ENCODE data around the gene LY6G5C.

The LY6G5C gene

GRCh38 chr6:31660381-31661261 lies 20.2 kb downstream of the LY6G5C start, which contains the start of gene C6orf47:
Gene C6orf47 (minus strand): TSS chr6:31660778. CDS start chr6:31659947, 831 bp downstream.
- DNase-seq = peak; percentile 71

DNA sequence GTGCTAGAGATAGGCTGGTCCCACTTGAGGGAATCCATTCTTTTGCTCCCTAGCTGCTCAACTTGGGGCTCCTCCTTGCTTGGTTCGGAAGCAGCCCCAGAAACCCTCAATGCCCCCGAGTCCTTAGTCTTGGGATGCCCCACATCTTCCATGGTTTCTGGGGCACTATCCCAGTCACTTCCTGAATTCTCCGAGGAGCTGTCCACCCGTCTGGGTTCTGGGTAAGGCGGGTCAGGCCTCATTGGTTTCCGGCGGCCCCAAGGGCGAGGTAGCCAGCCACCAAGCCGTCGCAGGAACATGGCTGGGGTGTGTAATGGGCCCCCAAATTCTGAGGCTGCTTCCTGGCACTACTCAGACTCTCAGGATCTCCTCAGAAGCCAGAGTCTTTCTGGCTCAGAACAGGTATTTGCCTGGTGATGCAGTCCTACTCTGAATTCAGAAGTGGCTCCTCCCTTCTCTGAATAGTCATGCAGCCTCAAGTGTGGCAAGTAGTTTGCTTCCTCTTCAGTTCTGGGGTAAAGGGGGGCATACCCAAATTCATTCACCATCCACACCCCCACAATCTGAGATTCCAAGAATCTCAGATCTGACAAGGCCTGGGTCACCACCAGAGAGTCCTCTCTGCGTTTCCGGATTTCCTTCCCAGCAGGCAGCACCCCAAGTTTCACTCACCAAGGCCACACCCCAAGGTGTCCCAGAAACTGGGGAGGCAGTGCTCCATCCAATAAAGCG lies 21.1 kb downstream of the LY6G5C start:
- DNase-seq = no peak

DNA sequence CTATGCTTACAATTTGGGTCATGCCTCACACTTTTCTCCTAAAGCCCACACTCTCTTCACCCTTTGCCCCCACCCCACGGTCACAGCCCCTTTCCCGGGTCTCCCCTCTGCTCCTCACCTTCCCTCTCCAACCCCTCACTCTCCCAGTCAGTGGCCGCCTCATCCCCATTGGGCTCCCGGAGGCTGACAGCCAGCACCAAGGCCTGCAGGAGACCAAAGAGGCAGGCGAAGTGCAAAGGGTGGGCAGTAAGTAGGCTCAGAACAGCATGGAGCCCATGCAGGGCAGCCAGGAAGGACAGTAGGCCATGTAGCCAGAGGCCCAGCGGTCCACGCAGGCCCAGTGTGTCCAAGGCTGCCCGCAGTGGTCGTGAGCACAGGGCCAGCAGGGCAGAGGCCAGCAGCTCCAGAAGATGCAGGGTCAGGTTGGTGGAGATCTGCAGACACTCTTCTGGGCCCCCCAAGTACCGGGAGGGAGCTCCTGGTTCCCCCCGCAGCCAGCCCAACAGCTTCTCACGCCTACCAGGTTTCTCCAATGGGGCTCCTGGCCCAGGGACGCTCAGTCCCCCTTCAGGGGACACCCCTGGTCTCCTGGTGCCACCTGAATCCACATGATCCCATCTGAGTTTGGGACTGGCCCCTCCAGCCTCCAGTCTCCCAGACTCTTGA lies 21.8 kb downstream of the LY6G5C start:
- DNase-seq = no peak

DNA sequence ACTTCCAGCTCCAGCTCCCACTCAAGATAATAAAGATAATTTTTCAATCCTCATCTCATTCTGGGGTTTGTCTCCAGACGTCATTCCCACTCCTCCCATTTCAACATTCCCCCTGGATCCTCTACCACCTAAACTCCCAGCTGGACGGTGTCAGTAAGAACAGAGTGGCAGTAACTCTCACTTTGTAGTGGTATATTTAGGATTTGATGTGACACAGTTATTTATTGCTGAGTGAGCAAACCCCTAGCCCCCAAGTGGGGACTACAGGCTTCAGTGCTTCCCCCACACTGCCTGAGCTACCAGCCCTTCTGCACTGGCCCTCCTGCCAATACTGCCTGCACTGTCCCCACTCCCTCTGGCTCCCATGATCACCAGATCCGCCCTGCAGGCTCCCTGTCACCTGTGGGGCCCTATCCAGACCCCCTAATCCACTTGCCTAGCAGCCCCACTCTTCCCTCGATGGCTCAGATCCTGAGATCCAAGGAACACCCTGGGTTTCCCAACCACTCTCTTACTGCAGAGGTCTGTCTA lies 22.6 kb downstream of the LY6G5C start:
- no peak for DNase-seq

DNA sequence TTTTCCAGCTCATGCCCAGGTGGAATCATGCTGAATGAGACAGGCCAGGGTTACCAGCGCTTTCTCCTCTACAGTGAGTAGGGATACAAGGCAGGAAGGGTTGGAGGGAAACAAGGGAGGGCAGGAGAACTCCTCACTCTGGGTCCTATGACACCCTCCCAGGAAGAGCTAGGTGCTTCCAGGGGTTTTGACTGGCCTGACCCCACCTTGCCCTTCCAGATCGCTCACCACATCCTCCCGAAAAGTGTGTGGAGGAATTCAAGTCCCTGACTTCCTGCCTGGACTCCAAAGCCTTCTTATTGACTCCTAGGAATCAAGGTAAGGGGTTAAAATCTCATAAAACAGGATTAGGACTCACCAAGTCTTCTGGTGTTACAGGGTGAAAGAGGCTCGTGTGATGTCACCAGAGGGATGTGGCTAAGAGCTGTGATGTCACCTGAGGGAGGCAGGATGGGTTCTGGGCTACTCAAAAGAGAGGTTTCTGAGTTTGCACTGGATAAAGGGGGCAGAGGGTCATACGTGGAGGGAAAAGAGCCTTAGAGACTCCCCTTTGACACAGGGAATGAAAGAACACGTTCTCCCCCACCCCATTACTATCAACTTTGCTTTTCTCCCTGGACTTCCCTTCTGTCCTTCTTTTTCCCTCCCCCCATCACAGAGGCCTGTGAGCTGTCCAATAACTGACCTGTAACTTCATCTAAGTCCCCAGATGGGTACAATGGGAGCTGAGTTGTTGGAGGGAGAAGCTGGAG lies 23.3 kb downstream of the LY6G5C start:
- DNase-seq = no peak

DNA sequence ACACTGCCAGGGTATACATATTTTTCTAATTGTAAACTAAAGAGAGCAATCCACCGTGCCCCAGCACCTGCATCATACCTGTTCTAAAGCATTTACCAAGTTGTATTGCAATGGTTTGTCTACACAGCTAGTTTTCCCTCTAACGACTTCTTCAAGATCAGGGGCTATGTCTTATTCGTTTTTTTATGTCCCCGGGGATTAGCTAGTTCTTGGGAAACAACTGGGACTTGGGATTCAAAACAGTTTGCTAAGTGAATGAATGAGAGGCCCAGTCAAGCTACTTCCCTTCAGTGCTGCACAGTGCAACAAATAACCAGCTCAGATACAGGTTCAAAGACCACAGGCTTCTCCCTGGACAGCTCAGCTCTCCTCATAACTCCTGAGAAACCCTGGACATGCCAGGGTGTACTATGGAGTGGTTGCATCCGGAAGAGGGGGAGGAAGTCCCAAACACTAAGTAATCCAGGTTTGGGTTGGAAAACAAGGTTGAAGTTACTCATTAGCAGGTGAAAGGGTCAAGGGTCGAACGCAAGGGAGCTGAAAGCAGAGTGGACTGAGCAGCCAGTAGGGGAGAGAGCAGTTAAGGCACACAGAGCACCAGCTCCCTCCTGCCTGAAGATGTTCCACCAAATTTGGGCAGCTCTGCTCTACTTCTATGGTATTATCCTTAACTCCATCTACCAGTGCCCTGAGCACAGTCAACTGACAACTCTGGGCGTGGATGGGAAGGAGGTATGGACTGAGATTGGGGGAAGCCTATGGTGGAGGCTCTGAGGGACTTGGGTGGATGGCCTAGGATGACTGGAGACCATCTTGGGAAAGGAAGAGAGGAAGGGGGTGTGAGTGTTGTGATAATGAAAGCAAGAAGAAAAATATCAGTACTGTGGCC lies 25.3 kb downstream of the LY6G5C start, which contains the start of gene APOM:
Gene APOM (plus strand): TSS at position 546 of the 889 bp plus-strand sequence. CDS start 73 bp downstream, at position 619.
- no peak for DNase-seq

- DNase-seq = no peak
These were observed 26.1 kb downstream of the LY6G5C start for GRCh38 chr6:31654574-31655348.

DNA sequence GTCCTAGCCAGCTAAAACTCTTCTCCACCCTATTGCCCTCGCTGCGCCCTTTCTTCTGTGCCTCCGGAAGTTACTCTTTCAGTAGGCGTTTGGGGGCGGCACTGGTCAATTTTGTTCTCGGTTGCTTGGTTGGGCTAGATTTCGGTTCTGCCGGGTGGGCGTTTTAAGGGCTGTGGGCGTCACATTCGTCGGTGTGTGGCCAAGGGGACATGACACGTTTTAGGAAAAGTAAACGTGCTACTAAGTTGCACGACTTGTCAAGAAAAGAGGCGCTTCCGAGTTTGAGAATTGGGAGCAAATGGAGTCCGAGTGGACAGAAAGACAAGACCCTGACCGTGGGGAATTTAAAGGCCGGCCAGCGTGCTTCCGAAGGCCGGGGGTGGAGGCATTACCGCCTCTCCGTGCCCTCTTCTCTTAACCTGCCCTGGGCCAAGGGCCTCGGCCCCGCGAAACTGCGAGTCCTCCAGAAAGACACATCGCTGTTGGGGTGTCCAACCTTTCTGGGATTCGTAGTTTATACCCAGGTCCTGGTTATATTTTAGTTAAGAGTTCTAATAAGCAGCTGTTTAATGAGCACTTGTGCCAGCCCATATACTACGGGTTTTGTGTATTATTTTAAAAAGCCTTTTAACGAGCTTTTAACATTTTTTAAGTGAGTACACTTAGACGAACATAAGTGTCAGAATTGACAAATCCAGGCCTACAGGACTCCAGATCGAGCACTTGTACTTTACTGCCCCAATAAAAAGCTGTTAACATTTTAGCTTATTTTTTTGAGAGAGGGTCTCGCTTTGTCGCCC lies 27.7 kb downstream of the LY6G5C start:
- peak; percentile 93 for DNase-seq

DNA sequence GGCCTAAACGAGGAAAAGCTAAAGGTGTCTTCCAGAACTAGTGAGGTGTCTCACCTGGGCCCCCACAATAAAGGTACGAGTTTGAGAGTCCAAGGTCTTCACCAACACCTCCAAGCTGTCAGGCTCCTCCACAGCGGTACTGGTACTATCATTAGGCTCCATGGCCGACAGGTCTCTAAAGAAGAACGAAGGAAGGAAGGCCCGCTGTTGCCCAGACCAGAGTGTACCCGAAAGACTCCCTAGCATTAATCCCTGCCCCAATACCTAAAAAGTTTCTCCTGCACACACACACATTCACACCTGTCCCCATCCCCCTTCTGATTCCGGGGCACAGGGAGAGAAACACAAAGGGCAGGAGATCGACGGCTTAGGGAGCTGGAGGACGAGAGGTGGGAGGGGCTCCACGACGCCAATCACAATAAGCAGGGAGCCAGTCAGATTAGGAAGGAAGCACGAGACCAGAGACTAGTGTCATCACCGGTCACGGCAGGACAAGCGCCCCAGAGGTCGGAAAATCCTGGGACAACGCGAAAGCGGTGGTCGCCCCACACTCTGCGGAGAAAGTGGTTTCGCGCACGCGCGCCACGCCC lies 29.2 kb downstream of the LY6G5C start:
- DNase-seq = peak; percentile 64

- DNase-seq = no peak
These were observed 35.5 kb downstream of the LY6G5C start for GRCh38 chr6:31645325-31645724.

GRCh38 chr6:31643818-31644454 lies 36.9 kb downstream of the LY6G5C start:
- DNase-seq = no peak

DNA sequence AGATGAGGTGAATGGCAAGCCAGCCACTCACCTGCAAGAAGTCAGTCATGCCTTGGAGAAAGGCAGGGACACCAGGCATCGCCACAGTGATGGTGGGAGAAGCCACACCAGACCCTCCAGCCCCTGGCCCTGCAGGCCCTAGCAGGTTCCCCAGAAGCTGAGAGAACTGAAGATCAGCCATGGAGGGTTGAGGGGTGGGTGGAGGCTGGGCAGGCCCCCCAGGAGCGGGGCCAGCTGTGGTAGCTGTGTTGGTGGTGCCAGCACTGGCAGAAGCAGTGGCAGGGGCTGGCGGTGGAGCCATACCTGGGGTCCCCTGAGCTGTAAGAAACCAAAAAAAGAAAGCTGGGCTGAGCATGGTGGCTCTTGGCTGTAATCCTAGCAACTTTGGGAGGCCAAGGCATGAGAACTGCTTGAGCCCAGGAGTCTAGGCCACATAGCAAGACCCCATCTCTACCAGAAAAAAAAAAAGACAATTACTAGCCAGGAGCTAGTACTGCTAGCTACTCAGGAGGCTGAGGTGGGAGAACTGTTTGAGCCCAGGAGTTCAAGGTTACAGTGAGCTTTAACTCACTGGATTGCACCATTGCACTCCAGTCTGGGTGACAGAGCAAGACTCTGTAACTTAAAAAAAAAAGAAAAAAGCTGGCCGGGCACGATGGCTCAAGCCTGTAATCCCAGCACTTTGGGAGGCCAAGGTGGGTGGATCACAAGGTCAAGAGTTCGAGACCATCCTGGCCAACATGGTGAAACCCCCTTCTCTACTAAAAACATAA lies 37.9 kb downstream of the LY6G5C start:
- DNase-seq = no peak

DNA sequence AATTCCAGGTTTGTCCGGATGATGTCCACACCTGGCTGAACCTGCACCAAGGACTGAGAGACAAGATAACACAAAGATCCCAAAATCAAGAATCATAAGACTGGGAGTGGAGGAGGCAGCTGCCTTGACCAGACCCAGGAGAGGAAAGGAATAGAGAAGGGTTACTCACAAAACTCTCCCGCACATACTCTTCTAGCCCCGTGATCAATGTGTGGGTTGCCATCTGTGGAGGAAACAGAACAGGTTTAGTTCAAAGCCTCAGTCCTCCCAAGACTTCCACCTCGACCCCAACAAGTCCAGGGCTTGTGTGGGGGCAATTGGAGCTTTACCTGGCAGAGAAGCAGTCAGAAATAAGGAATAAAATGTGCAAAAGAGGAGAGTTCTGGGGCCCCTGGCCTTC lies 39.5 kb downstream of the LY6G5C start:
- DNase-seq = no peak

DNA sequence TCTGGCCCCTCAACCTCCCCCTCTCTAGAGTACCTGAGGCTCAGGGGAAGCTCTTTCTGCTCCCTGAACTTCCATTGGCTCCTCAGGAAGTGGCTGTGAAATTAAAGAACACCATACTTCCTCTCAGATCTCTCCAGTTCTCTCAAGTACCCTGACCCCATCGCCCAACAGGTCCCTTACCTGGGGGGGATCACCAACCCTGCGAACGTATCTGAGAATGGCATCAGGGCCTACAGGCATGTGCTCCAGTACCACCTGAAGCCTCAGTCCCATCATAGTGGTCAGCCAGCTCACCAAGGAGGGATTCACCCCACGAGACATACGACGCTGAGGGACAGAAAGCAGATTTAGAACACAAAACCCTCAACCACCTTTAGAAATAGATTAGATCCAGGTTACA lies 40.3 kb downstream of the LY6G5C start:
- no peak for DNase-seq

DNA sequence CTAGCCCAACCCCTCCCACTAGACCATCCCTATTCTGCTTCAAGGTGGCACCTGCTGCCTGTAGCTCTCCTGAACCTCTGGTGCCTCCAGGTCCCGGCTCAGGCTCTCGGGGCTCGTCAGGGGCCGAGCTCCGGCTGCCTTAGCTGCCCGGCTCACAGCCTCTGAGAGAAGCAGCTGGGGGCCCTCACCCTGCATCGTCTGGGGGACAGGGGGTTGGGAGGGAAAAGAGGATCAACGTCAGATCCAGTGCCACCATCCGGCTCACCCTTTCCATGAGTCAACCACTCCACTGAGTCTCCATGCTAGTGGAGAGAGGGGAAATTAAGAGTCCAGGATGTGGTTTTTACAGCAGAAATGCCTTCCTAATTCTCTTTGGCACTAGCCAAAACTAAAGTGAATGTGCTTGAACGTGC lies 41.4 kb downstream of the LY6G5C start:
- DNase-seq = no peak

- DNase-seq = no peak
These were observed 41.8 kb downstream of the LY6G5C start for GRCh38 chr6:31639043-31639442.

DNA sequence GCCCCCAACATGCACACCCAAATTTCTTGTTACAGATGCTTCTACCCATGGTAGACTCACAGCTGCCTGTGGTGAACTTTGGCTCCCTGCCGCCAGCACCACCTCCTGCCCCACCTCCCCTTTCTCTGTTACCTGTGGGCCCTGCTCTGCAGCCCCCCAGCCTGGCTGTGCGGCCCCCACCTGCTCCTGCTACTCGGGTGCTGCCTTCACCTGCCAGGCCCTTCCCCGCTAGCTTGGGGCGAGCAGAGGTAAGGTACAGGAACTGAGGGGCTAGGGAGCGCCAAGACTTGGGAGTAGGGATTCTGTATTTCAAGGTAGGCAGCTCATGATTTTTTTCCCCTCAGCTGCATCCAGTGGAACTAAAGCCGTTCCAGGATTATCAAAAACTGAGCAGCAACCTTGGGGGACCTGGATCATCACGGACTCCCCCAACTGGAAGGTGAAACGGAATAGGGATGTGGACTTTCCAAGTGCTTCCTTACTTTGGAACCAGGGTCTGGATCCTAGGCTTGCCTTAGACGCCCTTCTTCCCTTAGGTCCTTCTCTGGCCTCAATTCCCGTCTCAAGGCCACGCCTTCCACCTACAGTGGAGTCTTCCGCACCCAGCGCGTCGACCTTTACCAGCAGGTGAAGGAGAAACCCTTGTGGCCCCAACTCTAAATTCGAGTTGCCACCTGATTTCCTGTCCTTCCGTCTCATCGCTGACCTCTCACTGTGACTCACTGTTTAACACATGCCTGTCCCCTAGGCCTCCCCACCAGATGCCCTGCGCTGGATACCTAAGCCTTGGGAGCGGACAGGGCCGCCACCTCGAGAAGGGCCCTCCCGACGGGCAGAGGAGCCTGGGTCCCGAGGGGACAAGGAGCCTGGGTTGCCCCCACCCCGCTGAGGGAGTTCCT lies 43.9 kb downstream of the LY6G5C start:
- DNase-seq = no peak
